ENCODE measurements around the gene RIMOC1.

The RIMOC1 gene

GRCh38 chr5:41903892-41904799 is at the start of gene RIMOC1 (continued):
- TF ChIP-seq ZBTB49 (tag by site-specific recombination; IDR thresholded peaks at IDR 0.05; ENCODE audit: low read depth): no peak
- TF ChIP-seq ZNF223 (tag by site-specific recombination; IDR thresholded peaks at IDR 0.05): 0 out of 2 replicates have a peak, but pooled peaks have one; percentile 10
- TF ChIP-seq ZNF747 (tag by site-specific recombination; IDR thresholded peaks at IDR 0.05): no peak
- TF ChIP-seq ZNF704 (tag by site-specific recombination; IDR thresholded peaks at IDR 0.05): peak; percentile 69; the same call in 1 of the 2 replicates
- TF ChIP-seq ZNF155 (tag by site-specific recombination; IDR thresholded peaks at IDR 0.05): no peak
- peak; percentile 85 for TF ChIP-seq KLF9 (tag by site-specific recombination; IDR thresholded peaks at IDR 0.05; ENCODE audit: low read depth)
- peak; percentile 76 for TF ChIP-seq ZBTB10 (tag by site-specific recombination; IDR thresholded peaks at IDR 0.05)
- TF ChIP-seq SETDB1 (IDR thresholded peaks at IDR 0.05; ENCODE audit: insufficient read length, low read length): peak; percentile 37
- peak; percentile 90 for TF ChIP-seq KLF1 (tag by site-specific recombination; IDR thresholded peaks at IDR 0.05)
- TF ChIP-seq ZNF488 (tag by site-specific recombination; IDR thresholded peaks at IDR 0.05): no peak
- TF ChIP-seq ZNF692 (tag by site-specific recombination; IDR thresholded peaks at IDR 0.05): peak; percentile 79
- TF ChIP-seq ZEB2 (tag by site-specific recombination; IDR thresholded peaks at IDR 0.05): peak; percentile 58; the same call in 1 of the 2 replicates
- TF ChIP-seq ZNF148 (tag by site-specific recombination; IDR thresholded peaks at IDR 0.05; ENCODE audit: borderline replicate concordance): no peak
- no peak for TF ChIP-seq ZNF548 (tag by site-specific recombination; IDR thresholded peaks at IDR 0.05)
- TF ChIP-seq ZNF335 (tag by site-specific recombination; conservative IDR thresholded peaks at IDR 0.05): peak; percentile 70
- no peak for TF ChIP-seq TCF7L2 (IDR thresholded peaks at IDR 0.05; ENCODE audit: borderline replicate concordance, low read depth, low read length)
- TF ChIP-seq EGR2 (tag by site-specific recombination; IDR thresholded peaks at IDR 0.05; ENCODE audit: low read depth): 0 out of 2 replicates have a peak, but pooled peaks have one; percentile 24
- peak; percentile 54; the same call in 1 of the 2 replicates for TF ChIP-seq ZSCAN30 (tag by site-specific recombination; IDR thresholded peaks at IDR 0.05)
- TF ChIP-seq ZBTB26 (tag by site-specific recombination; optimal IDR thresholded peaks at IDR 0.05): peak; percentile 61
- peak; percentile 96 for TF ChIP-seq ZBTB21 (tag by site-specific recombination; IDR thresholded peaks at IDR 0.05)
- peak; percentile 78 for TF ChIP-seq PATZ1 (tag by site-specific recombination; IDR thresholded peaks at IDR 0.05)
- peak; percentile 25; the same call in 1 of the 2 replicates for TF ChIP-seq MZF1 (tag by site-specific recombination; IDR thresholded peaks at IDR 0.05; ENCODE audit: borderline replicate concordance)
- TF ChIP-seq ZIC2 (tag by site-specific recombination; IDR thresholded peaks at IDR 0.05): 0 out of 2 replicates have a peak, but pooled peaks have one; percentile 18
